Esophagus mucosa (tissue), 1 donor: ENCODE results near the gene OR2B6. TPM values are rescaled to one million over a fixed set of nuclear protein-coding genes. Genes with fewer than 3 reads are reported as not detected.

Experiments
- ATAC-seq: fragments of 200-7000 bp; cut with Tn5 transposase; one replicate; pipeline ENCODE4 v1.9.1; 2020
- total RNA-seq: library from RNA; stranded (reverse); gene quantifications from one replicate; pipeline ENCODE4 v1.2.4, GENCODE V29; 2023
- donor health status: DM: yes; HTN: yes; CAD: no.

The OR2B6 gene
- total RNA-seq, 1 donor from 2014 or later = not detected

GRCh38 chr6:28000351-28001045 is 43.5 kb downstream of the OR2B6 start:
- no peak for ATAC-seq

- no peak for ATAC-seq
Measured at GRCh38 chr6:28001351-28001750, 44.3 kb downstream of the OR2B6 start.

GRCh38 chr6:28001751-28002150 is 44.7 kb downstream of the OR2B6 start:
- no peak for ATAC-seq

GRCh38 chr6:28002161-28002560 is 45.1 kb downstream of the OR2B6 start:
- ATAC-seq = no peak

- ATAC-seq = no peak
Measured at GRCh38 chr6:28003059-28003458, 46.0 kb downstream of the OR2B6 start.

- no peak for ATAC-seq
Measured at GRCh38 chr6:28003661-28004060, 46.6 kb downstream of the OR2B6 start.

- no peak for ATAC-seq
Measured at GRCh38 chr6:28004350-28005151, 47.5 kb downstream of the OR2B6 start.

- ATAC-seq = no peak
Measured at GRCh38 chr6:28005152-28005890, 48.3 kb downstream of the OR2B6 start.

GRCh38 chr6:28005975-28006374 is 48.9 kb downstream of the OR2B6 start:
- no peak for ATAC-seq

Other genes starting within 250 kb of the OR2B6 start
- gene OR2B2, start 44.8 kb upstream of the OR2B6 start, total RNA-seq = not detected
- gene ZNF165, start 123.3 kb downstream of the OR2B6 start, total RNA-seq = 3.0 TPM
- gene ZSCAN16, start 167.4 kb downstream of the OR2B6 start, total RNA-seq = 2.9 TPM
- gene ZKSCAN8, start 184.6 kb downstream of the OR2B6 start, total RNA-seq = 6.6 TPM